ENCODE data around the gene CIC. TPM values are rescaled to one million over a fixed set of nuclear protein-coding genes. Genes with fewer than 3 reads are reported as not detected.

The CIC gene
- total RNA-seq, 1 donor from 2014 or later = 68.3 TPM

- intact Hi-C loops (cut with micrococcal nuclease) = loop anchor here (1.0 kb wide), 1 partner anchor 9 kb away; no protein-coding TSS in a partner anchor
- Mint-ChIP-seq H3K9me3 (no peaks in the 10 kb centered on the region), H3K4me1 (ENCODE audit: low read depth) (peaks cover 29% of the 10 kb centered on the region), H3K27ac (peak overlapping the region; percentile 99), H3K36me3 (ENCODE audit: low read depth) (peaks cover 34% of the 10 kb centered on the region), H3K4me3 (ENCODE audit: low read depth) (no peak overlapping the region), H3K27me3 (ENCODE audit: low read depth) (no peaks in the 10 kb centered on the region)
- DNase-seq (ENCODE audit: low spot score) = peak; percentile 62
Measured at GRCh38 chr19:42270346-42271044, 1.4 kb downstream of the CIC start.

- H3K4me3 Mint-ChIP-seq (ENCODE audit: low read depth) = peak overlapping the region; percentile 60
- no peak for DNase-seq (ENCODE audit: low spot score)
- H3K27ac Mint-ChIP-seq = peak overlapping the region; percentile 99
- no peaks in the 10 kb centered on the region for H3K9me3 Mint-ChIP-seq
- intact Hi-C loops (cut with micrococcal nuclease) = no loop called here
- H3K27me3 Mint-ChIP-seq (ENCODE audit: low read depth) = no peaks in the 10 kb centered on the region
- peaks cover 33% of the 10 kb centered on the region for H3K4me1 Mint-ChIP-seq (ENCODE audit: low read depth)
- H3K36me3 Mint-ChIP-seq (ENCODE audit: low read depth) = peaks cover 38% of the 10 kb centered on the region
Measured at GRCh38 chr19:42271045-42271419, 2.0 kb downstream of the CIC start.

- intact Hi-C loops (cut with micrococcal nuclease) = no loop called here
- H3K36me3 Mint-ChIP-seq (ENCODE audit: low read depth) = peaks cover 43% of the 10 kb centered on the region
- H3K4me1 Mint-ChIP-seq (ENCODE audit: low read depth) = peaks cover 42% of the 10 kb centered on the region
- DNase-seq (ENCODE audit: low spot score) = no peak
- no peaks in the 10 kb centered on the region for H3K9me3 Mint-ChIP-seq
- H3K27me3 Mint-ChIP-seq (ENCODE audit: low read depth) = no peaks in the 10 kb centered on the region
- H3K27ac Mint-ChIP-seq = peak overlapping the region; percentile 99
- H3K4me3 Mint-ChIP-seq (ENCODE audit: low read depth) = no peak overlapping the region
Measured at GRCh38 chr19:42271861-42272534, 2.9 kb downstream of the CIC start.

GRCh38 chr19:42272535-42272897 lies 3.5 kb downstream of the CIC start:
- intact Hi-C loops (cut with micrococcal nuclease) = no loop called here
- H3K4me1 Mint-ChIP-seq (ENCODE audit: low read depth) = peaks cover 40% of the 10 kb centered on the region
- H3K27me3 Mint-ChIP-seq (ENCODE audit: low read depth) = no peaks in the 10 kb centered on the region
- no peaks in the 10 kb centered on the region for H3K9me3 Mint-ChIP-seq
- DNase-seq (ENCODE audit: low spot score) = no peak
- H3K36me3 Mint-ChIP-seq (ENCODE audit: low read depth) = peaks cover 43% of the 10 kb centered on the region
- H3K4me3 Mint-ChIP-seq (ENCODE audit: low read depth) = no peak overlapping the region
- no peak overlapping the region for H3K27ac Mint-ChIP-seq

- intact Hi-C loops (cut with micrococcal nuclease) = no loop called here
- no peak for DNase-seq (ENCODE audit: low spot score)
- H3K4me1 Mint-ChIP-seq (ENCODE audit: low read depth) = peaks cover 35% of the 10 kb centered on the region
- H3K4me3 Mint-ChIP-seq (ENCODE audit: low read depth) = no peak overlapping the region
- H3K27me3 Mint-ChIP-seq (ENCODE audit: low read depth) = no peaks in the 10 kb centered on the region
- H3K27ac Mint-ChIP-seq = no peak overlapping the region
- no peaks in the 10 kb centered on the region for H3K9me3 Mint-ChIP-seq
- peaks cover 43% of the 10 kb centered on the region for H3K36me3 Mint-ChIP-seq (ENCODE audit: low read depth)
Measured at GRCh38 chr19:42272989-42273406, 3.9 kb downstream of the CIC start.

- Mint-ChIP-seq H3K4me3 (ENCODE audit: low read depth) (no peak overlapping the region), H3K27me3 (ENCODE audit: low read depth) (no peaks in the 10 kb centered on the region), H3K27ac (no peak overlapping the region), H3K4me1 (ENCODE audit: low read depth) (peaks cover 35% of the 10 kb centered on the region), H3K9me3 (no peaks in the 10 kb centered on the region), H3K36me3 (ENCODE audit: low read depth) (peaks cover 46% of the 10 kb centered on the region)
- no peak for DNase-seq (ENCODE audit: low spot score)
- intact Hi-C loops (cut with micrococcal nuclease) = no loop called here
Measured at GRCh38 chr19:42273407-42274064, 4.5 kb downstream of the CIC start.

GRCh38 chr19:42274065-42274682 lies 5.1 kb downstream of the CIC start:
- Mint-ChIP-seq H3K36me3 (ENCODE audit: low read depth) (peaks cover 48% of the 10 kb centered on the region), H3K27me3 (ENCODE audit: low read depth) (no peaks in the 10 kb centered on the region), H3K4me3 (ENCODE audit: low read depth) (no peak overlapping the region), H3K27ac (no peak overlapping the region), H3K9me3 (no peaks in the 10 kb centered on the region), H3K4me1 (ENCODE audit: low read depth) (peaks cover 40% of the 10 kb centered on the region)
- no peak for DNase-seq (ENCODE audit: low spot score)
- intact Hi-C loops (cut with micrococcal nuclease) = no loop called here

- peaks cover 41% of the 10 kb centered on the region for H3K4me1 Mint-ChIP-seq (ENCODE audit: low read depth)
- no peaks in the 10 kb centered on the region for H3K27me3 Mint-ChIP-seq (ENCODE audit: low read depth)
- intact Hi-C loops (cut with micrococcal nuclease) = no loop called here
- no peak for DNase-seq (ENCODE audit: low spot score)
- H3K27ac Mint-ChIP-seq = peak overlapping the region; percentile 67
- peaks cover 51% of the 10 kb centered on the region for H3K36me3 Mint-ChIP-seq (ENCODE audit: low read depth)
- H3K4me3 Mint-ChIP-seq (ENCODE audit: low read depth) = no peak overlapping the region
- no peaks in the 10 kb centered on the region for H3K9me3 Mint-ChIP-seq
Measured at GRCh38 chr19:42275103-42275502, 6.1 kb downstream of the CIC start.

GRCh38 chr19:42275517-42275916 lies 6.5 kb downstream of the CIC start:
- no peak overlapping the region for H3K4me3 Mint-ChIP-seq (ENCODE audit: low read depth)
- intact Hi-C loops (cut with micrococcal nuclease) = no loop called here
- H3K27ac Mint-ChIP-seq = peak overlapping the region; percentile 74

GRCh38 chr19:42276284-42276683 lies 7.2 kb downstream of the CIC start:
- H3K27me3 Mint-ChIP-seq (ENCODE audit: low read depth) = no peaks in the 10 kb centered on the region
- peaks cover 34% of the 10 kb centered on the region for H3K4me1 Mint-ChIP-seq (ENCODE audit: low read depth)
- intact Hi-C loops (cut with micrococcal nuclease) = no loop called here
- no peaks in the 10 kb centered on the region for H3K9me3 Mint-ChIP-seq
- H3K4me3 Mint-ChIP-seq (ENCODE audit: low read depth) = peak overlapping the region; percentile 0
- H3K27ac Mint-ChIP-seq = peak overlapping the region; percentile 74
- peaks cover 43% of the 10 kb centered on the region for H3K36me3 Mint-ChIP-seq (ENCODE audit: low read depth)
- no peak for DNase-seq (ENCODE audit: low spot score)

More at GRCh38 chr19:42275517-42275916, 6.5 kb downstream of the CIC start:
- Mint-ChIP-seq H3K9me3 (no peaks in the 10 kb centered on the region), H3K36me3 (ENCODE audit: low read depth) (peaks cover 48% of the 10 kb centered on the region), H3K4me1 (ENCODE audit: low read depth) (peaks cover 37% of the 10 kb centered on the region), H3K27me3 (ENCODE audit: low read depth) (no peaks in the 10 kb centered on the region)
- DNase-seq (ENCODE audit: low spot score) = no peak

- Mint-ChIP-seq H3K27me3 (ENCODE audit: low read depth) (no peaks in the 10 kb centered on the region), H3K4me1 (ENCODE audit: low read depth) (peaks cover 34% of the 10 kb centered on the region), H3K36me3 (ENCODE audit: low read depth) (peaks cover 38% of the 10 kb centered on the region), H3K4me3 (ENCODE audit: low read depth) (no peak overlapping the region), H3K9me3 (no peaks in the 10 kb centered on the region), H3K27ac (peak overlapping the region; percentile 46)
- DNase-seq (ENCODE audit: low spot score) = no peak
- intact Hi-C loops (cut with micrococcal nuclease) = no loop called here
Measured at GRCh38 chr19:42276821-42277220, 7.8 kb downstream of the CIC start.

GRCh38 chr19:42277821-42278451 lies 8.9 kb downstream of the CIC start:
- H3K27ac Mint-ChIP-seq = peak overlapping the region; percentile 36
- intact Hi-C loops (cut with micrococcal nuclease) = no loop called here
- H3K4me3 Mint-ChIP-seq (ENCODE audit: low read depth) = no peak overlapping the region

More at GRCh38 chr19:42277821-42278451, 8.9 kb downstream of the CIC start:
- DNase-seq (ENCODE audit: low spot score) = no peak
- peaks cover 42% of the 10 kb centered on the region for H3K4me1 Mint-ChIP-seq (ENCODE audit: low read depth)
- no peaks in the 10 kb centered on the region for H3K27me3 Mint-ChIP-seq (ENCODE audit: low read depth)
- peaks cover 38% of the 10 kb centered on the region for H3K36me3 Mint-ChIP-seq (ENCODE audit: low read depth)
- no peaks in the 10 kb centered on the region for H3K9me3 Mint-ChIP-seq

Measured in activated T-helper 2 cell treated with anti-CD3 and anti-CD28 coated beads, Interferon-gamma antibody, Interleukin-2, Interleukin-4, amounts not matched to agents 10 μg/mL and 5 μg/mL and 100 μg/mL, durations not matched to agents 14 hours and 24 hours and 36 hours (primary cell).